Large intestine (tissue), 12 donors: Measurements from ENCODE around the gene CHST11. TPM values are rescaled to one million over a fixed set of nuclear protein-coding genes. Genes with fewer than 3 reads are reported as not detected.

ENCODE experiments used
- DNase-seq, 2 donors: peaks; one replicate each; pipeline versions ENCODE4 v3.0.0 to v3.0.0-alpha.2; 2013
- H3K27ac ChIP-seq: one replicate; pipeline ENCODE4 v1.5.1; 2013; ENCODE audit warnings: low read length
- H3K27me3 ChIP-seq: 2 replicates; pipeline ENCODE4 v1.6.1; 2013; ENCODE audit warnings: low read length; ENCODE audit not compliant: control insufficient read depth, insufficient read depth
- H3K36me3 ChIP-seq: 2 replicates; pipeline ENCODE4 v1.6.1; 2013; ENCODE audit warnings: low read length; ENCODE audit not compliant: control insufficient read depth, insufficient read depth
- H3K4me1 ChIP-seq: one replicate; pipeline ENCODE4 v1.6.1; 2013; ENCODE audit warnings: low read length; ENCODE audit not compliant: control insufficient read depth, insufficient read depth
- H3K4me3 ChIP-seq: one replicate; pipeline ENCODE4 v1.5.1; 2013; ENCODE audit warnings: low read length
- H3K9me3 ChIP-seq: one replicate; pipeline ENCODE4 v1.6.1; 2013; ENCODE audit warnings: mild to moderate bottlenecking, low read depth, low read length, moderate library complexity; ENCODE audit not compliant: control insufficient read depth
- WGBS: methylation state at CpG from one replicate; pipeline ENCODE4 v1.1.5; 2013; ENCODE audit warnings: low lambda C conversion rate; ENCODE audit not compliant: insufficient coverage; 5-methylcytosine and 5-hydroxymethylcytosine counted together
- long read RNA-seq, 11 donors: transcript quantifications; one replicate each; lab custom pipeline, GENCODE V29; 2026
- polyA plus RNA-seq: library from polyadenylated mRNA; unstranded; fragments of 120-200 nt; gene quantifications from one replicate; pipeline ENCODE4 v1.2.1, GENCODE V29; 2013

CHST11 gene
- polyA plus RNA-seq = 5.9 TPM
- long read RNA-seq, donor 1, full-length matches to known transcripts = 2 of 2 reads
- long read RNA-seq, donor 1, partial matches to known transcripts = 0 of 2 reads
- long read RNA-seq, donor 1, other reads (novel, unspliced or antisense) = 0 of 2 reads
- long read RNA-seq, donor 2, full-length matches to known transcripts = 4 of 4 reads
- long read RNA-seq, donor 2, partial matches to known transcripts = 0 of 4 reads
- long read RNA-seq, donor 2, other reads (novel, unspliced or antisense) = 0 of 4 reads
- long read RNA-seq, donor 3 = 0 reads
- long read RNA-seq, donor 4, partial matches to known transcripts = 0 of 1 reads
- long read RNA-seq, donor 4, other reads (novel, unspliced or antisense) = 0 of 1 reads
- long read RNA-seq, donor 5, full-length matches to known transcripts = 5 of 5 reads
- long read RNA-seq, donor 5, partial matches to known transcripts = 0 of 5 reads
- long read RNA-seq, donor 5, other reads (novel, unspliced or antisense) = 0 of 5 reads
- long read RNA-seq, donor 6, partial matches to known transcripts = 0 of 1 reads
- long read RNA-seq, donor 6, other reads (novel, unspliced or antisense) = 0 of 1 reads
- long read RNA-seq, donor 7, full-length matches to known transcripts = 2 of 2 reads
- long read RNA-seq, donor 7, partial matches to known transcripts = 0 of 2 reads
- long read RNA-seq, donor 7, other reads (novel, unspliced or antisense) = 0 of 2 reads
- long read RNA-seq, donor 8, full-length matches to known transcripts = 4 of 4 reads
- long read RNA-seq, donor 8, partial matches to known transcripts = 0 of 4 reads
- long read RNA-seq, donor 8, other reads (novel, unspliced or antisense) = 0 of 4 reads
- long read RNA-seq, donor 9 = 0 reads
- long read RNA-seq, donor 10, full-length matches to known transcripts = 5 of 5 reads
- long read RNA-seq, donor 10, partial matches to known transcripts = 0 of 5 reads
- long read RNA-seq, donor 10, other reads (novel, unspliced or antisense) = 0 of 5 reads
- long read RNA-seq, donor 11, full-length matches to known transcripts = 3 of 3 reads
- long read RNA-seq, donor 11, partial matches to known transcripts = 0 of 3 reads
- long read RNA-seq, donor 11, other reads (novel, unspliced or antisense) = 0 of 3 reads

DNA sequence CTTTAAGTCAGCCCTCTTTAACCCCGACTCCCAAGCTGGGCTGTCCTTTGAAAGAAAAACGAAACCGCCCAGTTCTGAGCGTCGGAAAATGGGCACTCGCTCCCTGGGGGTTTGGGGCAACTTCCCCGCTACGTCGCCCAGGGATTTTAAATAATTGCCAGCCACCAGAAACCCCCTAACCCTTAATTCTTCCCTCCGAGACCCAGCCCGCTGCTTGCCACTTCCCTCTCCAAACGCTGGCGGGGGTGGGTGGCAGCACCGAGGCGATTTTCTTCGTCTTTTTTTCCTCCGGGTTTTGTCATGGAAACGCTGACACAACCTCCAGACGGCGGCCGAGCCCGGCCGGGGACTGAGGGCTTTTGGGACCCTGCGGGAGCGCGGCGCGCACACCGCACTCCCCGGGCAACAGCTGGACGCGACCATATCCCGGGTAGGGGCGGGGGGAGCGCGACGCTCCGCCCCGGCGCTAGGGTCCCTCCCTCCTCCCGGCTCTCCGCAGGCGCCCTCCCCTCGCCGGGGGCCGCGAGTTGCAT, at the start of gene CHST11:
Gene CHST11 (plus strand): TSS at position 532 of the 533 bp plus-strand sequence.
- no CpG with 5 or more reads among the region's 47 CpGs for WGBS
- H3K36me3 ChIP-seq = no peaks in the 10 kb centered on the region
- H3K27ac ChIP-seq = peak within 1 kb of the TSS; percentile 48
- peaks cover 56% of the 10 kb centered on the region for H3K27me3 ChIP-seq
- H3K9me3 ChIP-seq = no peaks in the 10 kb centered on the region
- peak within 1 kb of the TSS; percentile 67 for H3K4me3 ChIP-seq
- no peaks in the 10 kb centered on the region for H3K4me1 ChIP-seq
- DNase-seq = peak; percentile 62 to 77

DNA sequence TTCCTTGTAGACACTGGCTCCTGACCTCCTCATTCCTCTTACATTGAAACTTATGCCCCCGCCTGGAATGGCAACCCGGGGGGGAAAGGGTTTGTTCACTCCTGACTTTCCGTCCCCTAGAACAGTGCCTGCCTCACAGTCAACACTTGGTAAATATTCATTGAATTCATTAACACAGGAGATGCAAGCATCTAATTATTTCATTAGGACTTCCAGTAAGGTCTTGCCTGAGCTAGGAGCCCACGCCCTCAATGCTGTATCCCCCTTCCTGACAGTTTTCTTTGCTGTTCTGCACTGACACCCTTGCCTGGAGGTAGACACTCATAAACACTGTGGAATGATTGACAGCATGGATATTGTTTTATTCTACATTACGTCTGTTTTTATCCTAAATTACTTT, 49.3 kb upstream of the CHST11 start:
- no peaks in the 10 kb centered on the region for H3K4me1 ChIP-seq
- 100% methylated on average over 1 of the region's 5 CpGs for WGBS
- H3K27ac ChIP-seq = no peak overlapping the region
- H3K9me3 ChIP-seq = peaks cover 3% of the 10 kb centered on the region
- H3K27me3 ChIP-seq = no peaks in the 10 kb centered on the region
- H3K36me3 ChIP-seq = no peaks in the 10 kb centered on the region
- DNase-seq = no peak
- no peak overlapping the region for H3K4me3 ChIP-seq

DNA sequence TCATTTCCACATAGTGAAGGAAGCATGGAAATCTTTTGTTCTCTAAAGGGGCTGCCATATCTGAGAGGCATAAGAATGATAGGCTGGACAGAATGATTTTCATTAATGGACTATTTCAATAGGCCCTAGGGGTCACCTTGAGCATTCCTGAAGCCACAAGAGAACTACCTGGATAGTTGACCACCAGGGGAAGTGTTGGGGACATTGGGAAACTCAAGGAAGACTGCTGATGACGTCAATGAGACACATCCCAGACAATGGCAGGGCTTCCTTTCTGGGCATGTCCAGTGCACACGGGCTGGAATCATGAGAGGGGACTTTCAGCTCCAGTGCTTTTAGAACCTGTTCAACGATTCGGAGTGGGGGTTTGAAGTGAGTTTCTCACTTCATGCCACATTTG, 48.8 kb upstream of the CHST11 start:
- DNase-seq = no peak
- no peaks in the 10 kb centered on the region for H3K36me3 ChIP-seq
- H3K4me3 ChIP-seq = no peak overlapping the region
- H3K27me3 ChIP-seq = no peaks in the 10 kb centered on the region
- peak overlapping the region; percentile 4 for H3K27ac ChIP-seq
- no CpG with 5 or more reads among the region's 4 CpGs for WGBS
- H3K4me1 ChIP-seq = no peaks in the 10 kb centered on the region
- peaks cover 3% of the 10 kb centered on the region for H3K9me3 ChIP-seq

DNA sequence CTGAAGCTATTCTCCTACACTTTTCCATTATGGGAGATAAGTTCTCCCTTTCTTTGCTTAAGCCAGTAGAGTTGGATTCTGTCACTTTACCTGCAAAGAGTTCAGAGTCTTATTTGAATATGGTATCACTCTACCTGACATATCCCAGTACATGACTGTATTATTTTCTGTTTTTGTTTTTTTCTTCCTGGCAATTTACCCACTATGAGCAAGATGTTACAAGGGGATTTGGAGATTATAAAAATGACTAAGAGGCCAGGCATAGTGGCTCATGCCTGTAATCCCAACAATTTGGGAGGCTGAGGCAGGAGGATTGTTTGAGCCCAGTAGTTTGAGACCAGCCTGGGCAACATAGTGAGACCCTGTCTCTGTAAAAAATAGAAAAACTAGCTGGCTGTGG, 46.4 kb upstream of the CHST11 start:
- H3K9me3 ChIP-seq = peaks cover 3% of the 10 kb centered on the region
- no peak overlapping the region for H3K4me3 ChIP-seq
- H3K27ac ChIP-seq = no peak overlapping the region
- no peaks in the 10 kb centered on the region for H3K4me1 ChIP-seq
- H3K27me3 ChIP-seq = no peaks in the 10 kb centered on the region
- no peak for DNase-seq
- no peaks in the 10 kb centered on the region for H3K36me3 ChIP-seq

DNA sequence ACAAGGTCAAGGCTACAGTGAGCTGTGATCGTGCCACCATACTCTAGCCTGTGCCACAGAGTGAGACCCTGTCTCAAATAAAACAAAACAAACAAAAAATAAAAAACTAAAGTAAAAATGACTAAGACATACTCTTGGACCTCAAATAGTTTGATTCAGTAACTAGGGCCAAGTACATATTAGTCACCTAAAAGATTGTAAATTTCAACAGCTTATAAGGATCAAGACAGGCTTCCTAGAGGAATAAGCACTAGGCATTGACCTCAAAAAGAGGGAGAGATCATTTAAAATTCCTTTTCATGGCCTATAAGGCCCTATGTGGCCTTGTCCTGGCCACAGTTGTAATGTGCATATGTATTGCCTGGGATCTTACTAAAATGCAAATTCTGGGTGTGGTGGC, 46.0 kb upstream of the CHST11 start:
- peaks cover 3% of the 10 kb centered on the region for H3K9me3 ChIP-seq
- H3K36me3 ChIP-seq = no peaks in the 10 kb centered on the region
- H3K4me1 ChIP-seq = no peaks in the 10 kb centered on the region
- no peak overlapping the region for H3K4me3 ChIP-seq
- no peaks in the 10 kb centered on the region for H3K27me3 ChIP-seq
- no peak overlapping the region for H3K27ac ChIP-seq
- no CpG with 5 or more reads among the region's 1 CpG for WGBS
- no peak for DNase-seq

DNA sequence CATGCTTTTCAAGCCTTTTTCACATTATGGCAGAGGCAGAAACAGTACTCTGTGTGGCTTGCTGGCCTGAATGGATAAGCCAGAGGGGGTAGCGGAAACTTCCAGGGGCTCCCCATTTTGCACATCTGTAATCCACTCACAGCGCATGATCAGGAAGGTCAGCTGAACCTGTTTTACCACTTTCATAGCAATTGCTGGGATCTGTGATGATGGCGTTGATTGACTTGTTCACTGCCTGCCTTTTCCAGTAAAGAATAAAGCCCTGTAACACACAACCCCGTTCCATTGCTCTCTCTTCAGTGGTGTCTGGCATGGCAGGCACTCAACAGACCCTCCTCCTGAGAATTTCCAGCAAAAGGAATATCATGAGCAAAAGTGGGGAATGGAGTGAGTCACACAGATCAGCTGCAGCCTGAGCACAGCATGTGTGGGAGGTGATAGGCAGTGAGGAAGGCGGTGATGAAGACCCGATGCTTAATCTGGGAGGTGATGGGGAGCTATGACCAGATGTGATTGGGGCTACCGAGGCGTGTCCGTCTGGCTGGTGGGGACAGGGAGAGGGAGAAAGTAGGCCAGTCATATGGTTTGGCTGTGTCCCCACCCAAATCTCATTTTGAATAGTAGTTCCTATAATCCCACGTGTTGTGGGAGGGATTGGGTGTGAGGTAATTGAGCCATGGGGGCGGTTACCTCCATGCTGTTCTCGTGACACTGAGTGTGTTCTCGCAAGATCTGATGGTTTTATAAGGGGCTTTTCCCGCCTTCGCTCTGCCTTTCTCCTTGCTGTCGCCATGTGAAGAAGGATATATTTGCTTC, 44.7 kb upstream of the CHST11 start:
- no peak overlapping the region for H3K4me3 ChIP-seq
- H3K27ac ChIP-seq = no peak overlapping the region
- no peaks in the 10 kb centered on the region for H3K4me1 ChIP-seq
- H3K9me3 ChIP-seq = no peaks in the 10 kb centered on the region
- H3K36me3 ChIP-seq = no peaks in the 10 kb centered on the region
- WGBS = no CpG with 5 or more reads among the region's 16 CpGs
- H3K27me3 ChIP-seq = no peaks in the 10 kb centered on the region
- DNase-seq = no peak

DNA sequence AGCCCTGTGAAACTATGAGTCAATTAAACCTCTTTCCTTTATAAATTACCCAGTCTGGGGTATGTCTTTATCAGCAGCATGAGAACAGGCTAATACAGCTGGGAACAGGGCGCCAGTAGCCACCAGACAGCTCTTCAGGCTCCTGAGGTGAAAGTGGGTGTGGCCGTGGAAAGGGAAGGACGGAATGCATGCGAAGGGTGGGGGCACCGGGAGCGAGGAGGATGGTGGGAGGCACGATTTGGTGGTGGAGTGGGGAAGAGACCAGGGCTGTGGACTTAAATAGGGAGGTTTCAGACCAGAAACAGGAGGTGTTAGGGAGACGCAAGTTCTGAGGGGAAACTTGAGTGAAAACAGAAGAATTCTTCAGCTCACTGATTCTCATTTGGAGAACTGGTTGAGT, 44.1 kb upstream of the CHST11 start:
- Histone ChIP-seq H3K27ac (no peak overlapping the region), H3K27me3 (no peaks in the 10 kb centered on the region), H3K9me3 (no peaks in the 10 kb centered on the region), H3K4me1 (no peaks in the 10 kb centered on the region), H3K36me3 (no peaks in the 10 kb centered on the region), H3K4me3 (no peak overlapping the region)
- no peak for DNase-seq
- no CpG with 5 or more reads among the region's 8 CpGs for WGBS

DNA sequence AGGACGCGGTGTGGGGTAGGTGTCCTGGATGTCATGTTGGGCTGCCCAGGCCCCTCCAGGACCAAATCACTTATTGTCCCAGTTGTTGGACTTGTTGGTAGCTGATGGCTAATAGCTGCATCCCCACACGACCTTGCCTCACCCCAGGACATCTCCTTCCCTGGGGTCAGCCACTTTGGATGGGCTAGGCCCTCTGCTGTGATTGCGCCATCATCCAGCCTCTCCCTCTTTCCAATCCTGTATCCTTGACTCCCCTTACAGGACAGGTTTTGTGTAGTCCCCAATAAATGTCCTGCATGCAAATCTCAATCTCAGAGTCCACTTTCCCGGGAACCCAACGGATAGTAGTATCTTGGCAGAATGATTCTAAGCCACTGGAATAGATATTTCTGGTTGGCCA, 43.4 kb upstream of the CHST11 start:
- no peaks in the 10 kb centered on the region for H3K4me1 ChIP-seq

DNA sequence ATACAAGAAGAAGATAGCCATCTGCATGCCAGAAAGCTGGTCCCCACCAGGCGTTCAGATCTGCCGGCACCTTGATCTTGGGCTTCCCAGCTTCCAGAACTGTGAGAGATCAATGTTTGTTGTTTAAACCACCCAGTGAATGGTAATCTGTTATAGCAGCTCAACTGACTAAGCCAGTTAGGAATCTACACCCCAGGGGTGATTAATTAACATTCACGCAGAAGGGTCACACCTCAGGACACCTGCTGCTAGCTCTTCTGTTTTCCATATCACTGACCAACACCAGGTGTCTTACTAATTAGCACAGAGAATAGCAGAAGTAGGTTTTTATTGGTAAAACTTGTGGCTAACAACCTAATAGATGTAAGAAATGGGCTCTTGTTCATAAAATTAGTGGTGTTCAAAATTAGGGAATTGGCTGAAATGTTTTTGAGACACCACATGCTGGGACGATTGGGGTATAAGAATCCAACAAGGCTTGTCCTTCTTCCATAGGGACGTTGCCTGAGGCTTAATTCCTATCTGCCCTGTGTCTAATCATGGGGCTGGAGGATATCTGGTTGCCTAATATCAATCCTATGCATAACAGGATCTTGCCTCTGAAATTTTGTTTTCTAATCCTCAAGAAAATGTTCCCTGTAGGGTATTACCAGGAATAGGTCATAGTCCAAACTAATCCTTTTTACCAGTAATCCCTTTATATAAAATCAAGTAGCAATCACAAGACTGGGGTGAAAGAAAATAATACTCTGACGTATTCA, 42.0 kb upstream of the CHST11 start:
- H3K27me3 ChIP-seq = no peaks in the 10 kb centered on the region
- H3K9me3 ChIP-seq = no peaks in the 10 kb centered on the region
- DNase-seq = no peak
- WGBS = no CpG with 5 or more reads among the region's 6 CpGs
- no peaks in the 10 kb centered on the region for H3K4me1 ChIP-seq
- H3K36me3 ChIP-seq = no peaks in the 10 kb centered on the region
- no peak overlapping the region for H3K4me3 ChIP-seq
- H3K27ac ChIP-seq = no peak overlapping the region

More for the DNA sequence above, 43.4 kb upstream of the CHST11 start:
- H3K36me3 ChIP-seq = no peaks in the 10 kb centered on the region
- H3K27ac ChIP-seq = no peak overlapping the region
- DNase-seq = no peak
- no peak overlapping the region for H3K4me3 ChIP-seq
- no peaks in the 10 kb centered on the region for H3K9me3 ChIP-seq
- H3K27me3 ChIP-seq = no peaks in the 10 kb centered on the region
- WGBS = no CpG with 5 or more reads among the region's 6 CpGs
